Dedifferentiated amniotic fluid mesenchymal stem cell (primary cell): ENCODE measurements around the gene GGTLC3.
"Not testable (repeated sequence)": the region's sequence is repeated elsewhere in the genome, so short reads cannot be mapped to it uniquely, and the experiment has no call there.

Source experiments
- DNase-seq: peaks from one replicate; pipeline ENCODE4 v3.0.0-alpha.2; 2016; ENCODE audit errors: extremely low spot score

GGTLC3 gene

GRCh38 chr22:18513454-18513853 is 4.5 kb downstream of the GGTLC3 start:
- DNase-seq, result not testable (repeated sequence)

GRCh38 chr22:18512378-18512777 is 5.6 kb downstream of the GGTLC3 start:
- DNase-seq, result not testable (repeated sequence)

GRCh38 chr22:18511327-18511726 is 6.6 kb downstream of the GGTLC3 start:
- not testable (repeated sequence) for DNase-seq

DNA sequence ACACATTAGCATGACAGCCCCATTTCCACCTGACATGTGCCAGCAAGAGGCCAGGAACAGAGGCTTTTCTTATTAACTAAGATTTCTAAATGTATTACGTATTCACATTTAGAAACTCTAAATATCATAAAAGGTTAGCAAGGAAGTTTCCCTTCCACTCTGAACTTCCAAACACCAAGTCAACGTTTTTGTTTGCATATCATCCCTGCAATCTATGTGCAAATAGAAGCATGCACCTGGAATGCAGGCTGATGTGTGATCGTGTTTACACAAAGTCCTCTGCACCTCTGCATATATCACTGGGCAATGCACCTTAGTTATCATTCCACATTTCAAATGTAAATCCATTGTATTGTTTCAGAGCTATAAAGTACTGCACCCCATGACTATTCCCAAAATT is 21.7 kb downstream of the GGTLC3 start:
- not testable (repeated sequence) for DNase-seq
